ENCODE data around the gene ENOSF1. TPM values are rescaled to one million over a fixed set of nuclear protein-coding genes. Genes with fewer than 3 reads are reported as not detected.

The ENOSF1 gene
- total RNA-seq, 6 experiments from 2014 or later: 36.7 to 71.9 (median 58.5) TPM

DNA sequence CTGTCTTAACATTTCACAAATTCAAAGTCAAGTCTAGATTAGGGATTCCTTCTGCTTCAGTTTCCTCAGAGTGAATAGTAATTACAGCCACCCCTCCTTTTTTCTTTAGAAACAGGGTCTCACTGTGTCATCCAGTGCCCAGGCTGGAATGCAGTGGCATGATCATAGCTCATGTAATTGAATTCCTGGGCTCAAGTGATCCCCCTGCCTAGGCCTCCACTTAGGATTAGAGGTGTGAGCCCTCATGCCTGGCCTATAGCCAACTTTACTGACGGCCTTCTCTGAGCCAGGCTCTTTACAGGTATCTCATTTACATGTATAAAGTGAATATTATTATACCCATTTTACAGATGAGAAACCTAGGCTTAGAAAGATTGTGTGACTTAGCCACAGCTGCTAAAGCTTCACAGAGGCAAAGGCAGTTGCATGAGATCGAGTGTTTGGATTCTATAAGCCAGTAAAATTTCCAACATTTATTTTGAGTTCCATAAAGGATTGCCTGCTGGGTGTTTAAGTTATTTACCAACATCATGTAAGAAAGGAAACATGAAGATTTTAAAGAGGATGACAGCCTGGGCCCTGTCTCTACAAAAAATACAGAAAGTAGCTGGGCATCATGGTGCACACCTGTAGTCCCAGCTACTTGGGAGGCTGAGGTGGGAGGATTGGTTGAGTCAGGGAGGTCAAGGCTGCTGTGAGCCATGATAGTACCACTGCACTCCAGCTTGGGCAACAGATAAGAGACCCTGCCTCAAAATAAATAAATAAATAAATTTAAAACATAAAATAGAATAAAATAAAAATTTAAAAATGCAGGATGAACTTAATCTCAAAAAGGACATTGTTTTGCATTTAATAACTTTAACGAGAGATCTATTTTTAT, 1.8 kb downstream of the ENOSF1 start:
- Histone ChIP-seq H3K4me1 (peaks cover 0 to 7% (median 0%) of the 10 kb centered on the region in 4 donors), H3K9me3 (no peaks in the 10 kb centered on the region), H3K4me3 (peak overlapping the region in 2 of 3 donors; percentile 53 to 69), H3K36me3 (peaks cover 0 to 7% (median under 1%) of the 10 kb centered on the region in 4 donors), H3K27ac (peak overlapping the region in 2 of 3 donors; percentile 84 to 95), H3K27me3 (no peaks in the 10 kb centered on the region)
- ATAC-seq: no peak
- 69% methylated on average over 3 of the region's 3 CpGs for WGBS (ENCODE audit: insufficient coverage, low coverage, low lambda C conversion rate, missing lambda C conversion rate)
- intact Hi-C loops (cut with DNase I): no loop called here
- DNase-seq: no peak
- TF ChIP-seq, protein P1, sequence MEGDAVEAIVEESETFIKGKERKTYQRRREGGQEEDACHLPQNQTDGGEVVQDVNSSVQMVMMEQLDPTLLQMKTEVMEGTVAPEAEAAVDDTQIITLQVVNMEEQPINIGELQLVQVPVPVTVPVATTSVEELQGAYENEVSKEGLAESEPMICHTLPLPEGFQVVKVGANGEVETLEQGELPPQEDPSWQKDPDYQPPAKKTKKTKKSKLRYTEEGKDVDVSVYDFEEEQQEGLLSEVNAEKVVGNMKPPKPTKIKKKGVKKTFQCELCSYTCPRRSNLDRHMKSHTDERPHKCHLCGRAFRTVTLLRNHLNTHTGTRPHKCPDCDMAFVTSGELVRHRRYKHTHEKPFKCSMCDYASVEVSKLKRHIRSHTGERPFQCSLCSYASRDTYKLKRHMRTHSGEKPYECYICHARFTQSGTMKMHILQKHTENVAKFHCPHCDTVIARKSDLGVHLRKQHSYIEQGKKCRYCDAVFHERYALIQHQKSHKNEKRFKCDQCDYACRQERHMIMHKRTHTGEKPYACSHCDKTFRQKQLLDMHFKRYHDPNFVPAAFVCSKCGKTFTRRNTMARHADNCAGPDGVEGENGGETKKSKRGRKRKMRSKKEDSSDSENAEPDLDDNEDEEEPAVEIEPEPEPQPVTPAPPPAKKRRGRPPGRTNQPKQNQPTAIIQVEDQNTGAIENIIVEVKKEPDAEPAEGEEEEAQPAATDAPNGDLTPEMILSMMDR (IDR thresholded peaks at IDR 0.05): no peak
- no peak for TF ChIP-seq POLR2A (IDR thresholded peaks at IDR 0.05)

DNA sequence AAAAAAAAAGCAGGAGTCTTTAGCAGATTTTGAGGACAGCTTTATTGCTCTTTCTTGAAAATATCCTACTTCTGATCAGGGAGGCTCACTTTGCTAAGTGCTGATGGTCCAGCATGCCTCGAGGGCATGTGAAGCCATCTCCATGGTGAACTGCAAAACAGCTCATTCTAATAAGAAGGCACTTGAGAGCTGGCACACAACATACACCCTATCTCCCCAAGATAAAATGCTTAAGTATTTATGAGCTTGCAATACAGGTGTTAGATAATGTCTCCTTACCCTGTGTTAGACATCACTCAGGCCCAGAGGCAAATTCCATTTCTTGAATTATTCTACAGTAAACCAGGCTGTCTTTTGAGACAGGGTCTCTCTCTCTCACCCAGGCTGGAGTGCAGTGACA, 2.7 kb downstream of the ENOSF1 start:
- intact Hi-C loops (cut with DNase I): no loop called here
- no peaks in the 10 kb centered on the region for H3K9me3 ChIP-seq
- ATAC-seq (no peak), DNase-seq (no peak)
- 80% methylated on average over 1 of the region's 1 CpG for WGBS (ENCODE audit: insufficient coverage, low coverage, low lambda C conversion rate, missing lambda C conversion rate)
- H3K27me3 ChIP-seq: no peaks in the 10 kb centered on the region
- TF ChIP-seq, protein P1 (IDR thresholded peaks at IDR 0.05): no peak
- TF ChIP-seq POLR2A (IDR thresholded peaks at IDR 0.05): no peak
- peaks cover 0 to 15% (median 6%) of the 10 kb centered on the region in 4 donors for H3K36me3 ChIP-seq
- no peak overlapping the region for H3K4me3 ChIP-seq
- no peak overlapping the region for H3K27ac ChIP-seq
- H3K4me1 ChIP-seq: peaks cover 0 to 7% (median 0%) of the 10 kb centered on the region in 4 donors

DNA sequence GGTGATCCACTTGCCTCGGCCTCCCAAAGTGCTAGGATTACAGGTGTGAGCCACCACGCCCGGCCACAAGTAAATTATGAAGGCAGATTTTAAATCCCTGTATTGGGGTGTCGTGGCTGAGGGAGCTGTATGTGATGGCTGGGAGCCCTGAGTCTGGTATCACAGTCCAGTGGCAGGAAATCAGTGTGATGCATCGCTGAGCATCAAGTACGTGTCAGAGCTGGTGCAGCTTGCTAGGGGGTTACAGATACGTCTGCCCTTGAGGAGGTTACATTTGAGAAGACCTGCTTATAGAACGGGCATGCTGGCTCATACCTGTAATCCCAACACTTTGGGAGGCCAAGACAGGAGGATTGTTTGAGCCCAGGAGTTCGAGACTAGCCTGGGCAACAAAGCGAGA, 4.3 kb downstream of the ENOSF1 start:
- H3K4me1 ChIP-seq: peaks cover 0 to 7% (median 0%) of the 10 kb centered on the region in 4 donors
- DNase-seq (no peak), ATAC-seq (no peak)
- H3K27me3 ChIP-seq: no peaks in the 10 kb centered on the region
- intact Hi-C loops (cut with DNase I): no loop called here
- WGBS (ENCODE audit: insufficient coverage, low coverage, low lambda C conversion rate, missing lambda C conversion rate): 93% methylated on average over 7 of the region's 10 CpGs
- no peaks in the 10 kb centered on the region for H3K9me3 ChIP-seq
- H3K27ac ChIP-seq: no peak overlapping the region
- no peak overlapping the region for H3K4me3 ChIP-seq
- TF ChIP-seq, protein P1 (IDR thresholded peaks at IDR 0.05): no peak
- no peak for TF ChIP-seq POLR2A (IDR thresholded peaks at IDR 0.05)
- H3K36me3 ChIP-seq: peaks cover 0 to 15% (median 6%) of the 10 kb centered on the region in 4 donors

DNA sequence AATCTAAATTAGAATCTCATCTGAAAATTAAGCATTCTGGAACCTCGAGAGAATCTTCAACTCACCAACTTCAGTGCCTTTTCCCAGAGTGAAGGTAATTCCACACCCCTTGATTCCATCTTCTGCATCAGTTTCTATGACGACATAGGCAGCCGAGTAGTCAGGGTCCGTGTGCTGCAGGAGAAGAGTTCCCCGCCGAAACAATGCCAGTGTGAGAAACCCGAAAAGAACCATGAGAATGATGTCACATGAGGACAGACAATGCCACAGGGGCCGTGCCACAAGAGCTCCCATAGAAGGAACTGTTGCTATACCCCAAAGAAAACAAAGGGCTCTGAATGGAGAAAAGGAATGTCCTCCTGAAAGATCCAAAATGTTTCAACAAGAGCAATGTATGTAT, 6.0 kb downstream of the ENOSF1 start:
- no peak for DNase-seq
- TF ChIP-seq POLR2A (IDR thresholded peaks at IDR 0.05): no peak
- TF ChIP-seq, protein P1 (IDR thresholded peaks at IDR 0.05): no peak
- WGBS (ENCODE audit: insufficient coverage, low coverage, low lambda C conversion rate, missing lambda C conversion rate): 92% methylated on average over 8 of the region's 8 CpGs

More for the DNA sequence above, 6.0 kb downstream of the ENOSF1 start:
- H3K27ac ChIP-seq: no peak overlapping the region
- H3K36me3 ChIP-seq: peaks cover 0 to 15% (median 6%) of the 10 kb centered on the region in 4 donors
- H3K4me3 ChIP-seq: no peak overlapping the region
- H3K9me3 ChIP-seq: no peaks in the 10 kb centered on the region
- intact Hi-C loops (cut with DNase I): no loop called here
- H3K27me3 ChIP-seq: no peaks in the 10 kb centered on the region
- peaks cover 0 to 10% (median 0%) of the 10 kb centered on the region in 4 donors for H3K4me1 ChIP-seq
- ATAC-seq: no peak

Measured in right lobe of liver (tissue), 6 donors.